GM12865 (cell line): ENCODE measurements around the gene YWHAQ.

Experiments
- DNase-seq: peaks from one replicate; pipeline ENCODE4 v3.0.0; 2010; ENCODE audit warnings: low read depth
- H3K4me3 ChIP-seq: 2 replicates; pipeline ENCODE4 v1.5.1; 2011; ENCODE audit warnings: mild to moderate bottlenecking, low read depth, low read length, control low read depth
- TF ChIP-seq, protein P1 (sequence below): IDR thresholded peaks from 2 replicates; pipeline ENCODE4 v1.5.1; 2011; ENCODE audit warnings: low read length, control low read depth, low read depth, inconsistent platforms; ENCODE audit not compliant: insufficient read depth; ENCODE audit errors: missing control alignments

YWHAQ gene

DNA sequence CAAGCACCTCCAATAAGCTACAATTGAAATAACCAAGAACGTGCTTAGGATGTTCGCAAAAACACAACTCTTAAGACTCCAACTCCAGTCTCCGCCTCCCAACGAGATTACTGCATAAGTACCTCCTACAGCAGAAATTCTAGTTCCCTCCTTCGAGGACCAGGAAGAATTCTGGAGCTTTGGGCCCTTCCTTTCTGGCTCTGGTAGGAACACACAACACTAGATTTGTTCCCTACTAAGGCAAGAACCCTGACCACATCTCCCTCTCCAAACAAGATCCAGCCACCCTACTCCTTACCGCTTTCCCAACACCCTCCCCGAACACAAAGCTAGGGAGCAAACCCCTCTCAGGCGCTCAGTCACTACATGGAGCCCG is 75.9 kb downstream of the YWHAQ start:
- H3K4me3 ChIP-seq = peak overlapping the region; percentile 93
- DNase-seq = peak; percentile 76

DNA sequence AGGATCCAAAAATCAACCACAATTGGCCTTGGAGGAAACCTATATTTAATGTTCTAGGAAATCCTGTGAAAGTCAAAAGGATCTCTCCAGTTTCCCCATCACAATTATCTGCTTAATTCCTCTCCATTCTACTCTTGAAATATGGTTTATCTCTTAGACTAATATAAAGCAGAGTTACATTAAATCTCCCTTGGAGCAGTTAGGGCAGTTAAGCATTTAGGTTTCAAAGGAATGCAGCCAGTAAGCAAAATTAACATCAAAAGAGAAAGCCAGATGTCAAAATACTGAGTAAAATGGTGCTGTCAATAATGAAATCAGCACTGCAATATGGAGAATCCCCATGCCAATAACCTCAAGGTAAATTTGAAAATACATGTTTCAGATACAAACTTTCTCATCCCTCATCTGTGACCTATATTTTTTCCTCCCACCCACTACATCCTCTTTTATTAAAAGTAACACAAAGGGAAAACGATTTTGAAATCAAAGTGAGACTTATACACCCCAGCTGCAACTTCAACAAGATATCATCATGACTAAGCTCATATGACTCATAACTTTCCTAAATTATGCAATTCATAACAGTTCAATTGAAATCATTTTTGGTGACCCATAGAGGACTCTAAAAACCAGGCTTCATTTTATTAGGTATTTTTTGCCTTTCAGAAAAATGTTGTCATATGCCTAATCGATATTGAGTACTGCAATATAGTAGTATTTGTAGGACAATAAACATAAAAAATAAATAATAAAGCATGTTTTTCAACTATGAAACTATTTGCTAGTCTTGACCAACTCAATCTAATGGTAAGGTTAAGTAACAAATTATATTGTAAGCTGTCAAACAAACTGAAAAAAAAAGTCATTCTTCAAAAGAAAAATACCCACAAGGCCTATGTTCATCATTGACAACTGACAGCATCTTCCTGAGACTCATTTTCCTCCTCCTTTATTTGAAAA is 78.3 kb downstream of the YWHAQ start:
- H3K4me3 ChIP-seq = peak overlapping the region; percentile 48
- TF ChIP-seq, protein P1, sequence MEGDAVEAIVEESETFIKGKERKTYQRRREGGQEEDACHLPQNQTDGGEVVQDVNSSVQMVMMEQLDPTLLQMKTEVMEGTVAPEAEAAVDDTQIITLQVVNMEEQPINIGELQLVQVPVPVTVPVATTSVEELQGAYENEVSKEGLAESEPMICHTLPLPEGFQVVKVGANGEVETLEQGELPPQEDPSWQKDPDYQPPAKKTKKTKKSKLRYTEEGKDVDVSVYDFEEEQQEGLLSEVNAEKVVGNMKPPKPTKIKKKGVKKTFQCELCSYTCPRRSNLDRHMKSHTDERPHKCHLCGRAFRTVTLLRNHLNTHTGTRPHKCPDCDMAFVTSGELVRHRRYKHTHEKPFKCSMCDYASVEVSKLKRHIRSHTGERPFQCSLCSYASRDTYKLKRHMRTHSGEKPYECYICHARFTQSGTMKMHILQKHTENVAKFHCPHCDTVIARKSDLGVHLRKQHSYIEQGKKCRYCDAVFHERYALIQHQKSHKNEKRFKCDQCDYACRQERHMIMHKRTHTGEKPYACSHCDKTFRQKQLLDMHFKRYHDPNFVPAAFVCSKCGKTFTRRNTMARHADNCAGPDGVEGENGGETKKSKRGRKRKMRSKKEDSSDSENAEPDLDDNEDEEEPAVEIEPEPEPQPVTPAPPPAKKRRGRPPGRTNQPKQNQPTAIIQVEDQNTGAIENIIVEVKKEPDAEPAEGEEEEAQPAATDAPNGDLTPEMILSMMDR = no peak

More for the DNA sequence above, 75.9 kb downstream of the YWHAQ start:
- TF ChIP-seq, protein P1 = no peak

DNA sequence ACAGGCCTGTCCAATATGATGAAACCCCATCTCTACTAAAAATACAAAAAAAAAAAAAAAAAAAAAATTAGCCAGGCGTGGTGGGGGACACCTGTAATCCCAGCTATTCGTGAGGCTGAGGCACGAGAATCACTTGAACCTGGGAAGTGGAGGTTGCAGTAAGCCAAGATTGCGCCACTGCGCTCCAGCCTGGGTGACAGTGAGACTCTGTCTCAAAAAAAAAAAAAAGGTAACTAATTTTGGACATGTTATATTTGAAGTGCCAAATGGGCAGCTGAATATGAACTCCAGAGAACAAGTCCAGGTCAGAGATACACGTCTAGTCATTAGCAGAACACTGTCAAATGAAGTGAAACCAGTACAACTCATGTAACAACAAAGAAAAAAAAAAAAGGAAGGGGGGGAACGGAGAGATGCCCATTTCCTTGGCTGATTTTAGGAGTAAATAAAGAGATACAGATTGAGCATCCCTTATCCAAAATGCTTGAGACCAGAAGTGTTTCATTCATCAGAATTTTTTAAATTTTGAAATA is 79.9 kb downstream of the YWHAQ start:
- peak; percentile 78 for DNase-seq
- peak overlapping the region; percentile 6 for H3K4me3 ChIP-seq

More for the DNA sequence above, 78.3 kb downstream of the YWHAQ start:
- DNase-seq = peak; percentile 62

DNA sequence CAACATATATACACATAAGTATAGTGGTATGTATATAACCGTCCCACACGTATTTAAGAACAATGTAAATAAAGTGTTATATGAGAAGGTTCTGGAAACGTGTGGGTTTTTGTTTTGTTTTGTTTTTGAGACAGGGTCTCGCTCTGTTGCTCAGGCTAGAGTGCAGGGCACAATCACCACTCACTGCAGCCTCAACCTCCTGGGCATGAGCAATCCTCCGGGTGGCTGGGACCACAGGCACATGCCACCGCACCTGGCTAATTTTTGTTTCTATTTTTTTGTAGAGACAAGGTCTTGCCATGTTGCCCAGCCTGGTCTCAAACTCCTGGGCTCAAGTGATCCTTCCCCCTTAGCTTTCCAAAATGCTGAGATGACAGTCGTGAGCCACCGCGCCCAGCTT is 81.4 kb downstream of the YWHAQ start:
- H3K4me3 ChIP-seq = peak overlapping the region; percentile 1; the same call in 1 of the 2 replicates
- DNase-seq = peak; percentile 59
- TF ChIP-seq, protein P1 = no peak

DNA sequence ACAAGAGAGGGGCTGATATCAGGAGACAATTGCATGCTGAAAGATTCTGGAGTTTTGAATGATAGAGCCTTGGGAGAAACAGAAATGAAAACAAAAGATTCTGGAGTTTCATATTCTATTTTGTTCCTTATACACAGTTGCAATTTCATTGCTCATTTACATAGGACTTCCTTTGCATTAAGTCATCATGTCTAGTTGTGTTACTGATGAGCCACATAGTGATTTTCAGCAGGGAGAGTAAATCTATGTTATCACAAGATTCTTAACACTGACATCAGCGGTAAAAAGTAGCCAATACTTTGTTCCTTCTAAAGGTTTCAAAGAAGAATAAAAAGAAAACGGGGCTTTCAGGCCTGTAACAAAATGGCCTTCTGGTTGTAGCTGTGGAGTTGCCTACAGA is 82.3 kb downstream of the YWHAQ start:
- peak; percentile 73 for DNase-seq
- TF ChIP-seq, protein P1 = no peak
- H3K4me3 ChIP-seq = peak overlapping the region; percentile 61

DNA sequence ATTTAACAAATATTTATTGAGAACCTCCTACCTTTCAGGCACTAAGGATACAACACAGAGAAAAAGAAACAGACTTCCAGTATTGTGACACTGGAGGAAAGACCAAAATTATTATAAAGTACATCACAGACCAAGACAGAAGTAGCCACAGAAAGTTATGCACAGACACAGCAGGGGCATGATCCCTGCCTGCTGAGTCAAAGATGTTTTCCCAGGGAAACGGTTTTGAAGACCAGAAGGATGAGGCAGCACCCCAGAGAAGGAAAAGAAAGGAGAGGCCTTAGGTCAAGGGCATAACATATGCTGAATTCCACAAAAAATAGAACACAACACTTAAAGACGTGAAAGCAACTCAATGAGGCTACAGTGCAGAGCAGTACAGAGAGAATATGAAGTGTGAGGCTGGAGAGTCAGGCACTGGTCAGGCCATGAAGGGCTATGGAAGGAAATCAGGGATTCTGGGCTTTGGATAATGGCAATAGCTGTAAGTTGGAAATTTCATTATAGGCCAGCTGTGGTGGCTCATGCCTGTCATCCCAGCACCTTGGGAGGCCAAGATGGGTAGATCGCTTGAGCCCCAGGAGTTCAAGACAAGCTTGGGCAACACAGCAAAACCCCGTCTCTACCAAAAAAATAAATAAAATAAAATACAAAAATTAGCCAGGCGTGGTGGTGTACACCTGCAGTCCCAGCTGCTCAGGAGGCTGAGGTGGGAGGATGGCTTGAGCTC is 83.4 kb downstream of the YWHAQ start:
- no peak for DNase-seq
- TF ChIP-seq, protein P1 = no peak
- no peak overlapping the region for H3K4me3 ChIP-seq

DNA sequence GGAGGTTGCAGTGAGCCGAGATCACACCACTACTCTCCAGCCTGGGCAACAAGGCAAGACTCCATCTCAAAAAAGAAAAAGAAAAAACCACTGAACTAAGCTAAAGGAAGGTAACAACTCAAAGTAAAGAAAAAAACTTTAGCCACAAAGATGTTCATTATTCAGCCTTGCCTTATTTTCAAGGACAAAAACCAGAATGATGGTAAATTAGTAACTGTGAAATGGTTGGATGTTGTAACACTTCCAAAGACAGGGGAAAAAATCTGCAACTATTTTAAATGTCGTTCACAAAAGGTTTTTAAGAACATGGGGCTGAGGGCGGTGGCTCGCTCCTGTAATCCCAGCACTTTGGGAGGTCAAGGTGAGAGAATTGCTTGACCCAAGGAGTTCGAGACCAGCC is 85.3 kb downstream of the YWHAQ start:
- no peak overlapping the region for H3K4me3 ChIP-seq
- TF ChIP-seq, protein P1 = no peak

More for the DNA sequence above, 85.3 kb downstream of the YWHAQ start:
- no peak for DNase-seq
